D721Med (cell line): Measurements from ENCODE around the gene CDH15.

Experiments
- DNase-seq: peaks from one replicate; pipeline ENCODE4 v3.0.0; 2011; ENCODE audit warnings: low spot score; ENCODE audit not compliant: insufficient read length
- FAIRE-seq: peaks from 2 replicates; lab custom pipeline; 2011; peaks lifted over from hg19 to GRCh38; lab: Jason Lieb, UNC
- CTCF ChIP-seq: IDR thresholded peaks from 2 replicates; pipeline ENCODE4 v1.5.1; 2012; ENCODE audit warnings: mild to moderate bottlenecking, control low read depth; ENCODE audit not compliant: insufficient read depth; ENCODE audit errors: missing control alignments

CDH15 gene

GRCh38 chr16:89153848-89154271, 17.7 kb upstream of the CDH15 start:
- DNase-seq: no peak
- FAIRE-seq: no peak
- no peak for TF ChIP-seq CTCF

- no peak for FAIRE-seq
- no peak for TF ChIP-seq CTCF
- DNase-seq: no peak
Observed at GRCh38 chr16:89154390-89155183, 17.0 kb upstream of the CDH15 start.

- DNase-seq (no peak), FAIRE-seq (no peak)
- no peak for TF ChIP-seq CTCF
Observed at GRCh38 chr16:89155184-89155679, 16.3 kb upstream of the CDH15 start.

- DNase-seq: no peak
- no peak for FAIRE-seq
- TF ChIP-seq CTCF: no peak
Observed at GRCh38 chr16:89155851-89156739, 15.5 kb upstream of the CDH15 start.

GRCh38 chr16:89156740-89157645, 14.6 kb upstream of the CDH15 start:
- TF ChIP-seq CTCF: no peak
- FAIRE-seq (no peak), DNase-seq (no peak)

GRCh38 chr16:89157778-89158177, 13.8 kb upstream of the CDH15 start:
- no peak for TF ChIP-seq CTCF
- no peak for DNase-seq
- FAIRE-seq: no peak
